ENCODE results near the gene ITGB5. TPM values are rescaled to one million over a fixed set of nuclear protein-coding genes. Genes with fewer than 3 reads are reported as not detected.
A peak's percentile ranks its signal among the peaks of the same experiment; 100 is the strongest.
"Not testable (repeated sequence)": the region's sequence is repeated elsewhere in the genome, so short reads cannot be mapped to it uniquely, and the experiment has no call there.

ITGB5 gene
- total RNA-seq, 2 experiments from 2014 or later = 0.18 to 1.2 TPM

DNA sequence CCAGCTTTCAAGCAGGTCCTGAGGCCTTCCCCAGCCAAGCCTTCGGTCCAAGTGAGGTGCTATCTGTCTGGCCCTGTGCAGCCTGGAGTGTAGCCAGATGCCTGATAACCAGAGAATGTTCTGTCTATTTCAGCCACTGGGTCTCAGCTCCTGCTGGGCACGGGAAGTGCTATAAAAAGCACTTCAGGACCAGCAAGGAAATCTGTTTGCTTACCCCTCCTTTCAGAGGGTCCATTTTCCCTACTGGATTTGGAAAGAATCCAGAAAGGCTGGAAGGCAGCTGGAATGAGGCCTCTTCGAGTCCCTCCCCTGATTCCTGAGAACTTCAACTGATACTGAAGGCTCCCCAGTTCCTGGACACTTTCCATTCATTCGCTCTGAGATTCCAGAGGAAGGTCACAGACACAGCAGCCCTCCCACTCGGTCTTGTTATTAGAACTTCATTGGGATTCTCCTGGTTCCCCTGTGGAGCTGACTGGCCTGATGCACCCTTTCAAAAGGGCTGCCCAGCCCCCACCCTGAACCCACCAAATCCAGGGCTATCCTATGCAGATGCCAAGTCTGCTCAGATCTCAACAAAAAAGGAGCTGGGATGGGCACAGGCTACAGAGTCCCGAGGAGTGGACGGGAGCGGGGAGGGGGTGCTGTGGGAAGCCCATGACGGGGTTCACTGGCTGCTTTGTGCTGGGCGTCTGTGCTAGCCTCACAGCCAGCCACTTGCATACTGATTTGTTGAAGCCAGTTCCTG, 86.5 kb downstream of the ITGB5 start:
- no peak for DNase-seq
- Mint-ChIP-seq H3K4me3 (no peak overlapping the region), H3K27ac (no peak overlapping the region), H3K4me1 (no peaks in the 10 kb centered on the region), H3K27me3 (peaks cover 15% of the 10 kb centered on the region), H3K9me3 (ENCODE audit: low read depth) (no peaks in the 10 kb centered on the region), H3K36me3 (no peaks in the 10 kb centered on the region)
- CTCF ChIA-PET = no interaction called here
- no peak for ATAC-seq

DNA sequence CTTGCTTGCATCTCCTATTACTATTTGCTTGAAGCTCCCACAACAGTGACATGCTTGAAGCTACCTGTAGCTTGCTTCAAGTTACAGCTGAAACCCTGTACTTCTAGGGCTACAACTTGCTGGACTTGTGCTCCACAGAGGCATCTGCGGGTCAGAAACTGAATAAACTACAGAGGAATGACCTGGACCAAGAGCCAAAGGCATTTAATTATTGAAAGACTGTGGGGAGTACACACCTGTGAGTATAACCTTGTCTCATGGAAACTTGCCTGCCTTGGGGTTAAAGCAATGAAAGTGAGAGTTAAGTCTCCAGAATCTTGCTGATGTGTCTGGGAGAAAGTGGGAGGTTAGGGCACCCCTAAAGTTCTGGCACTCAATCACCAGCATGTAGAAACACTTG, 87.1 kb downstream of the ITGB5 start:
- H3K27ac Mint-ChIP-seq = no peak overlapping the region
- no peak for DNase-seq
- H3K9me3 Mint-ChIP-seq (ENCODE audit: low read depth) = no peaks in the 10 kb centered on the region
- H3K4me1 Mint-ChIP-seq = no peaks in the 10 kb centered on the region
- ATAC-seq = no peak
- peaks cover 12% of the 10 kb centered on the region for H3K27me3 Mint-ChIP-seq
- H3K36me3 Mint-ChIP-seq = no peaks in the 10 kb centered on the region
- no peak overlapping the region for H3K4me3 Mint-ChIP-seq
- CTCF ChIA-PET = no interaction called here

DNA sequence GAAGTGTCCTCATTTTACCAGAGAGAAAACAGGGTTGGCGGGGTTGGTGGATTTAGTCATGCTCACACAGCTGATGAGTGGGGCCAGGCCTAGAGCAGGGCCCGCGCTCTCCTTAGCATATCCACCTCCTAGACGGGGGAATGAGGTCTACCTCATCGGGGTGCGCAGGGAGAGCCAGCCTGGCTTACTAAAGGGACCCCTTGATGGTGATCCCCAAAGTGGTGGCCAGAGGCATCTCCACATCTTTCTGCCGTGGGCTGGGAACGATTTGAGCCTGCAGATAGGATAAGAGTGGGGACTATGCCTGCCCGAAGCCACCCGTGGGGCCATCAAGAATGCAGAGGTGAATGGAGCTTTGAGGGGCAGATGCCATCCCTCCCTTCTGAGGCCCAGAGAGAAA, 87.5 kb downstream of the ITGB5 start:
- DNase-seq (no peak), ATAC-seq (no peak)
- CTCF ChIA-PET = no interaction called here
- H3K4me1 Mint-ChIP-seq = no peaks in the 10 kb centered on the region
- no peak overlapping the region for H3K4me3 Mint-ChIP-seq
- no peak overlapping the region for H3K27ac Mint-ChIP-seq
- H3K9me3 Mint-ChIP-seq (ENCODE audit: low read depth) = no peaks in the 10 kb centered on the region
- peaks cover 12% of the 10 kb centered on the region for H3K27me3 Mint-ChIP-seq
- no peaks in the 10 kb centered on the region for H3K36me3 Mint-ChIP-seq

DNA sequence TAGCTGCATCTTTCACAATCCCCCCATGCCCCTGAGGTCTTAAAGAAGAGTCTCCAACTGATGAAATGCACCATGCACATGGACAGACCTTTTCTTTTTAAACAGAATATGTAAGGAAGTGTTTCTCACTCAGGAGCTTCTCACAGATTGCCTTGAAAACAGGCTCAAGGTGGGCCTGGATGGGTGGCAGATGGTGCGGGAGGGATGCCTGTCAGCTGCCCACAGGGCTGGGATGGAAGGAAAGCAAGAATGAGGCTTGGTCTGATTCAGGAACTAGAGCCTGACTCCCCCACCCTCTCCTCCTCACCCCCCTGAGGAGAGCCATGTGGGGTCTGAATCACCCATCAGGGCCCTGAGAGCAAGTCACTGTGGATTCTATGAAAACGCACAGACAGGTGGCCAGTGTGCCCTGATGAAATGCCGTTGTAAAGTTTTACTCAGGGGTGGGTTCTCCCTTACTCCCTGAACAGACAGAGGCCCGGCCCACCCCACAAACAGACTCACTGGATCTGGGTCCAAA, 89.7 kb downstream of the ITGB5 start:
- Mint-ChIP-seq H3K9me3 (ENCODE audit: low read depth) (no peaks in the 10 kb centered on the region), H3K4me1 (no peaks in the 10 kb centered on the region), H3K4me3 (no peak overlapping the region), H3K27me3 (peaks cover 10% of the 10 kb centered on the region), H3K36me3 (no peaks in the 10 kb centered on the region), H3K27ac (no peak overlapping the region)
- ATAC-seq (no peak), DNase-seq (no peak)
- CTCF ChIA-PET = no interaction called here

DNA sequence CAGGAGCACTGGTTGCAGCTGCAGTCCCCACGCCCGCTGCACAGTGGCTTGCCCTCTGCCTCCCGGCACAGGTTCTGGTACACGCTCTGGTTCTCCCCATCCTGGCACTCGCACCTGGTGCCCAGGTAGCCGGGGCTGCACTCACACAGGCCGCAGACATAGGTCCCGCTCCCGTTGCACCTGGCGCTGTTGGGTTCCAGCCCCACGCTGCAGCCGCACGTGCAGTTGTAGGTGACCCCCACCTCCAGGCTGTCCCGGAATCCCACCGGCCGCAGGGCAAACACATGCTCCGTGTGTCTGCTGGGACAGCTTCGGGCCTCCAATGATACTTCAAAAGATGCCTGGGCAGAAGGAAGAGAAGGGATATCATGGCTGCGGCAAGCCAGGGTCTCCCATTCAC, 90.7 kb downstream of the ITGB5 start:
- H3K4me3 Mint-ChIP-seq = no peak overlapping the region
- no peaks in the 10 kb centered on the region for H3K9me3 Mint-ChIP-seq (ENCODE audit: low read depth)
- peaks cover 5% of the 10 kb centered on the region for H3K4me1 Mint-ChIP-seq
- DNase-seq (no peak), ATAC-seq (no peak)
- CTCF ChIA-PET = no interaction called here
- H3K27ac Mint-ChIP-seq = no peak overlapping the region
- H3K36me3 Mint-ChIP-seq = no peaks in the 10 kb centered on the region
- peaks cover 11% of the 10 kb centered on the region for H3K27me3 Mint-ChIP-seq

DNA sequence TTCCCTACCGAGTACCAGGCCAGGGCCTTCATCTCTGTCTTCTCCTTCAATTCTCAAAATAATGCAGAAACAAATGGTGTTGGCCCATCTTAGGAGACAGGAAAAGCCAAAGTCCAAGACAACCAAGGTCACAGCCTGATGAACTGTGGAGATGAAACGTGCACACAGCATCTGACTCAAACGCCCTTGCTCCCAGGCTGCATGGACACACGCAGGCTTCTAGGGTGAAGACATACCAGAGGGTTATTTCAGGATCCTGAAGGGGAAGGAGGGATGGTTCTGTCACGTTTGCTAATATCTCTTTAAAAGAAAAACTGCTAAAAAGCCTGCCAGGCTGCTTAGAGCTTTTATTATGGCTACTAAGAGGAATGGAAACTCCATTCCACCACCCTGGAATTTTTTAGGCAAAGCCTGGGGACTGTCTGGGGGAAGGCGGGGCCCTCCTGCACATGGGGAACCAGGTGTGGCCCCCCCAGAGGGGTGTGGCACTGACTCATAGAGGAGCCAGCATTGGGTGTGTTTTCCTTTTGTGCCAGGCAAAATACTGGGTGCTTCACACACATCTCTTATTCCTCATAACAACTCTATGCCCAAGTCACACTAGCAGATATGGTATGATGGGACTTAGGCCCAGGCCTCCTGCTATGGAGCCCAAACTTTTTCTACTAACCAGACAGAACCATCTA, 94.0 kb downstream of the ITGB5 start:
- Mint-ChIP-seq H3K4me1 (peaks cover 10% of the 10 kb centered on the region), H3K9me3 (ENCODE audit: low read depth) (no peaks in the 10 kb centered on the region), H3K27ac (no peak overlapping the region), H3K36me3 (no peaks in the 10 kb centered on the region), H3K4me3 (no peak overlapping the region), H3K27me3 (peaks cover 11% of the 10 kb centered on the region)
- CTCF ChIA-PET = no interaction called here
- no peak for DNase-seq
- no peak for ATAC-seq

DNA sequence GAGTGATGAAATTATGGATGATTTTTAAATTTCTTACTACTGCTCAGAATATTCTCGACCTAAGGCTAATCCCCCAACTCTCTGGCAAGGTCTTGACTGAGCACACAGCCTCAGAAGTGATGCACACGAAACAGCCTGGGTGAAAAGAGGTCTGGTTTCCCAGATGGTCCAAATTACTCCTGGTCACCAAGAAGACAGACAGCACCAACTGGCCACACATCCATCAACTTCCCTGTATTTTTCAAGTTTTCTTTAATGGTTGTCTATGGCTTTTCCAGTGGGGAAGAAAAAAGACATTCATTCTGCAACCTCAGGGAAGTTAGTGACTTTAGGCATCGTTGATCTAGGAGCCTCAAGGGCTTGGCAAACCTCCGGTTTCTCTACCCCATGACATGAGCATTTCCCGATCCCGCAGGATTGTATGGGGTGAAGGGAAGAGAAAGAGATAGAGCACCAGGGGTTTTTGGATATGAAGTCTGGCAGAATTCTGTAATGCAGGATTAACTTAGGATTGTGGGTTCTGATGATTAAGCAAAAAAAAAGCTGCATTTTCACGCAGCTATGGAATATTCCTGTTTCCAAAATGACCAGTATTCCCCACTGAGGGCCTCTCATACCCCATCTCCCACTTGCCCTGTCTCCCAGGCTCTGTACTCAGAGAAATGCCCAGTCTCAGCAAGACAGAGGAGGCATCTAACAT, 94.7 kb downstream of the ITGB5 start:
- CTCF ChIA-PET = interaction anchor here (1.7 kb wide), 1 partner anchor 31 kb away, joined by 5 read pairs; no protein-coding TSS in a partner anchor
- Mint-ChIP-seq H3K4me3 (no peak overlapping the region), H3K27me3 (peaks cover 11% of the 10 kb centered on the region)

DNA sequence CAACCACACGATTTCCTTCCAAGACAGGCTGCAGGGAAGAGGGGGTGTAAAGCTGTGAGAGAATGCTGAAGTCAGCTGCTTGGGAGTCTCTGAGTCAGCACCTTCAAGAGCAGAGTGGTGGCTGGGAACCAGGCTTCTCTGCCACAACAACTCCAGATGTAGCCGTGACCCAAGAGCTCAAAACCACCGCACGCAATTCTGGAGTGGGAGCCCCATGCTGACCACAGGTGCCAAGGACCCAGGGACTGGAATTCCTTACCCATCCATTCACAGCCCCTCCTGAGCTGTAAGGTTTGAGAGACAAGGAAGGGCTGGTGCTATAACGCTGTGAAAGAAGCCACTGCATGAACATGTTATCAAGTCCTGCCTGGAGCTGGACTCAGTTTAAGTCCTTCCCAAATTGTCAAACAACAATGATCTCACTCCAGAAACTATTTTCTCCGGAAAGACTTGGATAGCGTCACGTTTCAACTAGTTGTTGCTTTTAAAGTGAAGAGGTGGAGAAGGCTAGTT, 95.5 kb downstream of the ITGB5 start:
- Mint-ChIP-seq H3K4me3 (no peak overlapping the region), H3K9me3 (ENCODE audit: low read depth) (no peaks in the 10 kb centered on the region), H3K27me3 (peaks cover 7% of the 10 kb centered on the region), H3K36me3 (no peaks in the 10 kb centered on the region), H3K4me1 (peaks cover 10% of the 10 kb centered on the region), H3K27ac (no peak overlapping the region)
- CTCF ChIA-PET = interaction anchor here (1.0 to 1.7 kb wide), 2 partner anchors 31 to 110 kb away, joined by 3 to 5 read pairs; no protein-coding TSS in a partner anchor
- ATAC-seq (peak; percentile 27), DNase-seq (no peak)

More for the DNA sequence above, 94.7 kb downstream of the ITGB5 start:
- Mint-ChIP-seq H3K9me3 (ENCODE audit: low read depth) (no peaks in the 10 kb centered on the region), H3K36me3 (no peaks in the 10 kb centered on the region), H3K27ac (no peak overlapping the region), H3K4me1 (peaks cover 10% of the 10 kb centered on the region)
- ATAC-seq (no peak), DNase-seq (no peak)

DNA sequence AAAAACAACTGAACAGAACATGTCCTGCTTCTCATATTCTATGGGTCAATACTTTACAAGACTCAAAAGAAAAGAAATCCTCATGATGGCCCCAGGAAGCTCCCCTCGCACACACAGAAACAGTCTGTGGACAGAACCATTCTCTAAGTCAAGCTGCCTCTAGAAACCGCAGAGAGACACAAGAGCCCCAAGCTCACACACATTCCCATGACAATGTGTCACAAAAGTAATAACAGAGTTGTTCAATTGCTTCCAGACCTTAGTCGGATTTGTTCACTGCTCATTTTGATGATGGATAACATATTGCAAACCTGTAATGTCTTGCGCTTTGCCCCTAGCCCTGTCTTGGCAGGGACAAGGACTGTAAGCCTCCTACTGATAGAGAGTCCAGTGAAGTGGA, 96.0 kb downstream of the ITGB5 start:
- no peaks in the 10 kb centered on the region for H3K36me3 Mint-ChIP-seq
- no peak for ATAC-seq
- H3K27me3 Mint-ChIP-seq = peaks cover 7% of the 10 kb centered on the region
- no peak overlapping the region for H3K27ac Mint-ChIP-seq
- no peaks in the 10 kb centered on the region for H3K9me3 Mint-ChIP-seq (ENCODE audit: low read depth)
- H3K4me3 Mint-ChIP-seq = no peak overlapping the region
- peaks cover 10% of the 10 kb centered on the region for H3K4me1 Mint-ChIP-seq
- no peak for DNase-seq
- CTCF ChIA-PET = interaction anchor here (1.0 to 1.7 kb wide), 2 partner anchors 30 to 110 kb away, joined by 3 to 5 read pairs; no protein-coding TSS in a partner anchor

DNA sequence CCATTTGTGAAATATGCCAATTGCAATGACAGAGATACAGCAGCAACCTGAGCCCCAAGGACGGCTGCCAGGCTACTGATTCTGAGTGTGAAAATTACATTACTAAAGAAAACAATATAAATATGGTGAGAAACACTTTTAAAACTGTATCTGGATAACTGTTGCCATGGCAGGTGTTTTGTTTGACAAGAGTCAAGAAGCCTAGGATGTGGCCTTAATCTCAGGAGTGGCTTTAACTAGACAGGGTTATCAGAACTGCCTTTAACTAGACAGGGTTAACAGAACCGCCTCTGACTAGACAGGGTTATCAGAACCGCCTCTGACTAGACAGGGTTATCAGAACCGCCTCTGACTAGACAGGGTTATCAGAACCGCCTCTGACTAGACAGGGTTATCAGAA, 98.1 kb downstream of the ITGB5 start:
- H3K4me1 Mint-ChIP-seq = peaks cover 13% of the 10 kb centered on the region
- H3K36me3 Mint-ChIP-seq; H3K27me3 Mint-ChIP-seq; H3K27ac Mint-ChIP-seq; DNase-seq; H3K9me3 Mint-ChIP-seq (ENCODE audit: low read depth); H3K4me3 Mint-ChIP-seq; ATAC-seq: not testable (repeated sequence)
- CTCF ChIA-PET = interaction anchor here (4.2 kb wide), 1 partner anchor 27 kb away, joined by 22 read pairs; no protein-coding TSS in a partner anchor

DNA sequence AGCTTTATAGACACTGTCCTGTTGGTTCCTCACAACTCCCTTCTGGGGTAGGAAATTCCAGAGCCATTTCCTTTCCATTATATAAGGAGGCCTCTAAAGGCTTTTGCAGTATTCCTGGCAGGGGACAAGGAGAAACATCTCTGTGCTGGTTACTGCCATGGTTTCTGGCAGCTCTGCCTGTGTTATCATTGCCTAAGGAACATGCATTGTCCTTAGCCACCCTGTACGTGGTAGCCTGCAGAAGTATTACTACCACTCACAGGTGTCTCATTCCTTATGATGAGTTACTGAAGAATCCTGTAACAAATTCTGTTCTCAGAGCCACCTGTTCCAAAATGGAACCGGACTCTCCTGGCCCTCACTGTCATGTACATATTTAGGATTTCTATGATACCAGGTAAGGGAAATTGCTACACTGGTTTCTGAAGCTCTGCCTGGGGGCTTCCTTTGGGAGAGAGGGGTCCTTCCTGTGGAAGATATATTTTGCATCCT, 98.9 kb downstream of the ITGB5 start:
- Mint-ChIP-seq H3K4me3 (no peak overlapping the region), H3K4me1 (peaks cover 13% of the 10 kb centered on the region), H3K9me3 (ENCODE audit: low read depth) (no peaks in the 10 kb centered on the region), H3K27ac (no peak overlapping the region), H3K36me3 (no peaks in the 10 kb centered on the region), H3K27me3 (peaks cover 8% of the 10 kb centered on the region)
- ATAC-seq = no peak
- no peak for DNase-seq
- CTCF ChIA-PET = interaction anchor here (2.8 to 4.2 kb wide), 2 partner anchors 27 to 113 kb away, joined by 17 to 22 read pairs; no protein-coding TSS in a partner anchor

DNA sequence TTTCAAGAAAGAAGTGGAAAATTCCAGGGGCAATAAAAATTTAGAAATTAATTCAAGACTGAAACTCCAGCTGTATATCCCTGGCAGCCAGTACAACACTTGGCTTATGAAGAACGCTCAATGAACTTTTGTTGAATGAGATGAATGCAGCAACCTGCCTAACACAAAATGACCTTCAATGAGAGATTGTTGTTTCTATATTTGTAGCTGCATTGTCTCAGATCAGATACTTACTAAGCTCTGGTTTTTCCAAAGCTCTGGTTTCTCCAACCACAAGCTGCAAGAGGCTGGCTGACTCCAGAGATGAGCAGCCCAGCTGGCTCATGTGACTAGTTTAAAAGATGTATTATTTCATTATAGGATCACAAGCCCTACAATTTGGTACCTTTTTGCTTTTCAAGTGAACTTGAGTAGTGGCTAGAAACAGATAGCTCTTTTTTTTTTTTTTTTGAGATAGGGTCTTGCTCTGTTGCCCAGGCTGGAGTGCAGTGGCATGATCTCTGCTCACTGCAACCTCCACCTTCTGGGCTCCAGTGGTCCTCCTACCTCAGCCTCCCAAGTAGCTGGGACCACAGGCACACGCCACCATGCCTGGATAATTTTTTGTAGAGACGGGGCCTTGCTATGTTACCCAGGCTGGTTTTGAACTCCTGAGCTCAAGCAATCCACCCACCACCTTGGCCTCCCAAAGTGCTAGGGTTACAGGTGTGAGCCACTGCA, 99.5 kb downstream of the ITGB5 start:
- H3K4me3 Mint-ChIP-seq = no peak overlapping the region
- ATAC-seq (no peak), DNase-seq (no peak)
- no peaks in the 10 kb centered on the region for H3K9me3 Mint-ChIP-seq (ENCODE audit: low read depth)
- no peak overlapping the region for H3K27ac Mint-ChIP-seq
- H3K27me3 Mint-ChIP-seq = peaks cover 4% of the 10 kb centered on the region
- H3K36me3 Mint-ChIP-seq = no peaks in the 10 kb centered on the region
- CTCF ChIA-PET = interaction anchor here (2.8 to 4.2 kb wide), 2 partner anchors 26 to 114 kb away, joined by 17 to 22 read pairs; no protein-coding TSS in a partner anchor
- peaks cover 13% of the 10 kb centered on the region for H3K4me1 Mint-ChIP-seq
